NCI-H2227 (cell line): ENCODE data around the gene SYT11.
"Not testable (repeated sequence)": the region's sequence is repeated elsewhere in the genome, so short reads cannot be mapped to it uniquely, and the experiment has no call there.

Source experiments
- DNase-seq: peaks from one replicate; lab custom pipeline; 2025; ENCODE audit not compliant: unreplicated experiment; lab: John Stamatoyannopoulos, UW

The SYT11 gene

GRCh38 chr1:155859234-155859829 lies at the start of gene SYT11:
TSS of gene SYT11 (plus strand) at chr1:155859567. CDS start at chr1:155859762, 195 bp downstream.
- DNase-seq, result peak; percentile 99

GRCh38 chr1:155812878-155813277 lies 46.5 kb upstream of the SYT11 start:
- DNase-seq, result no peak

- no peak for DNase-seq
Observed at GRCh38 chr1:155813672-155814071, 45.7 kb upstream of the SYT11 start.

GRCh38 chr1:155816351-155816750 lies 43.0 kb upstream of the SYT11 start:
- DNase-seq, result no peak

GRCh38 chr1:155827450-155827849 lies 31.9 kb upstream of the SYT11 start:
- no peak for DNase-seq

- DNase-seq, result no peak
Observed at GRCh38 chr1:155831279-155831976, 27.9 kb upstream of the SYT11 start.

- no peak for DNase-seq
Observed at GRCh38 chr1:155833665-155834295, 25.6 kb upstream of the SYT11 start.

- no peak for DNase-seq
Observed at GRCh38 chr1:155834296-155834926, 25.0 kb upstream of the SYT11 start.

- DNase-seq, result not testable (repeated sequence)
Observed at GRCh38 chr1:155834927-155835399, 24.4 kb upstream of the SYT11 start.

- DNase-seq, result no peak
Observed at GRCh38 chr1:155835548-155835947, 23.8 kb upstream of the SYT11 start.

GRCh38 chr1:155840386-155840785 lies 19.0 kb upstream of the SYT11 start:
- DNase-seq, result no peak

GRCh38 chr1:155844860-155845421 lies 14.4 kb upstream of the SYT11 start:
- DNase-seq, result no peak

GRCh38 chr1:155847823-155848529 lies 11.4 kb upstream of the SYT11 start:
- no peak for DNase-seq

- no peak for DNase-seq
Observed at GRCh38 chr1:155850345-155850744, 9.0 kb upstream of the SYT11 start.

GRCh38 chr1:155856257-155856974 lies 3.0 kb upstream of the SYT11 start:
- DNase-seq, result no peak

- peak; percentile 96 for DNase-seq
Observed at GRCh38 chr1:155856975-155857930, 2.1 kb upstream of the SYT11 start, which contains the start of gene GON4L. TSS of gene GON4L (minus strand) at chr1:155857214. CDS start at chr1:155853780, 3,434 bp downstream.

GRCh38 chr1:155858800-155859233 lies 550 bp upstream of the SYT11 start:
- no peak for DNase-seq
